GM12878 (cell line): Measurements from ENCODE around the gene PRKCE. TPM values are rescaled to one million over a fixed set of nuclear protein-coding genes. Genes with fewer than 3 reads are reported as not detected.
A peak's percentile ranks its signal among the peaks of the same experiment; 100 is the strongest.

Experiments
- BCL11A ChIP-seq: IDR thresholded peaks from 2 replicates; pipeline ENCODE4 v1.6.1; 2011; ENCODE audit warnings: low read depth, low read length
- BCL3 ChIP-seq: IDR thresholded peaks from 2 replicates; pipeline ENCODE4 v1.6.1; 2011; ENCODE audit warnings: borderline replicate concordance, low read depth, mild to moderate bottlenecking, moderate library complexity, low read length; ENCODE audit not compliant: insufficient read depth, poor library complexity, severe bottlenecking
- BRCA1 ChIP-seq: IDR thresholded peaks from 2 replicates; pipeline ENCODE4 v1.6.1; 2011; ENCODE audit warnings: low read depth, low read length, improper control_type of control experiment
- CBX3 ChIP-seq: fragments of 200-600 bp; sonication (generic); IDR thresholded peaks from 2 replicates; pipeline ENCODE4 v1.6.1; 2016; ENCODE audit warnings: low read depth, borderline replicate concordance
- CHD4 ChIP-seq: fragments of 200-600 bp; sonication (generic); IDR thresholded peaks from 2 replicates; pipeline ENCODE4 v1.6.1; 2016; ENCODE audit warnings: mild to moderate bottlenecking
- E2F4 ChIP-seq: IDR thresholded peaks from 2 replicates; pipeline ENCODE4 v1.6.1; 2012; ENCODE audit warnings: low read depth, low read length, improper control_type of control experiment
- FOS ChIP-seq: IDR thresholded peaks from 3 replicates; pipeline ENCODE4 v1.6.1; 2011; ENCODE audit warnings: borderline replicate concordance; ENCODE audit not compliant: insufficient read length; ENCODE audit errors: extremely low read depth
- GABPA ChIP-seq: IDR thresholded peaks from 2 replicates; pipeline ENCODE4 v1.6.1; 2014; ENCODE audit warnings: antibody characterized with exemption, low read depth, mild to moderate bottlenecking, inconsistent platforms
- GATAD2B ChIP-seq: fragments of 450-650 bp; conservative IDR thresholded peaks from 2 replicates; pipeline ENCODE4 v1.6.1; 2017; ENCODE audit warnings: low read depth, mild to moderate bottlenecking, moderate library complexity
- HDAC2 ChIP-seq: fragments of 200-600 bp; sonication (generic); IDR thresholded peaks from 2 replicates; pipeline ENCODE4 v1.6.1; 2017
- HDGF ChIP-seq: fragments of 450-650 bp; IDR thresholded peaks from 2 replicates; pipeline ENCODE4 v1.6.1; 2016; ENCODE audit warnings: antibody characterized with exemption
- IKZF1 ChIP-seq: fragments of 450-650 bp; conservative IDR thresholded peaks from 2 replicates; pipeline ENCODE4 v1.6.1; 2017; ENCODE audit warnings: antibody characterized with exemption, mild to moderate bottlenecking
- LARP7 ChIP-seq: fragments of 450-650 bp; IDR thresholded peaks from 2 replicates; pipeline ENCODE4 v1.6.1; 2017; ENCODE audit warnings: mild to moderate bottlenecking
- MXI1 ChIP-seq: fragments of 150-350 bp; IDR thresholded peaks from 2 replicates; pipeline ENCODE4 v1.6.1; 2011; ENCODE audit warnings: low read depth, mild to moderate bottlenecking, inconsistent platforms, low read length, improper control_type of control experiment
- PAX8 ChIP-seq: fragments of 450-650 bp; IDR thresholded peaks from 2 replicates; pipeline ENCODE4 v1.6.1; 2017; ENCODE audit warnings: mild to moderate bottlenecking, moderate library complexity
- POU2F2 ChIP-seq: IDR thresholded peaks from 3 replicates; pipeline ENCODE4 v1.6.1; 2011; ENCODE audit warnings: low read depth, mild to moderate bottlenecking, low read length, borderline replicate concordance
- RAD21 ChIP-seq: IDR thresholded peaks from 2 replicates; pipeline ENCODE4 v1.6.1; 2011; ENCODE audit warnings: mild to moderate bottlenecking, low read depth, low read length, moderate library complexity; ENCODE audit not compliant: insufficient read depth
- RAD51 ChIP-seq: fragments of 450-650 bp; IDR thresholded peaks from 2 replicates; pipeline ENCODE4 v1.6.1; 2016; ENCODE audit warnings: moderate library complexity, mild to moderate bottlenecking, inconsistent platforms
- SMAD5 ChIP-seq: IDR thresholded peaks from 2 replicates; pipeline ENCODE4 v1.6.1; 2016; ENCODE audit warnings: antibody characterized with exemption, low read depth
- SPI1 ChIP-seq: IDR thresholded peaks from 2 replicates; pipeline ENCODE4 v1.6.1; 2011; ENCODE audit warnings: low read depth, mild to moderate bottlenecking, low read length, moderate library complexity, borderline replicate concordance; ENCODE audit not compliant: insufficient read depth
- SRF ChIP-seq, 2 experiments: IDR thresholded peaks; 2 replicates each; pipeline ENCODE4 v1.6.1; 2011; ENCODE audit warnings: low read depth in 2 of 2, low read length in 2 of 2, mild to moderate bottlenecking in 1 of 2, moderate library complexity in 1 of 2
- STAT1 ChIP-seq: fragments of 450-650 bp; conservative IDR thresholded peaks from 2 replicates; pipeline ENCODE4 v1.6.1; 2014; ENCODE audit warnings: antibody characterized with exemption, mild to moderate bottlenecking
- SUZ12 ChIP-seq: fragments of 200-600 bp; sonication (generic); IDR thresholded peaks from one replicate; pipeline ENCODE4 v1.6.1; 2018; ENCODE audit warnings: antibody characterized with exemption, mild to moderate bottlenecking; ENCODE audit not compliant: unreplicated experiment
- YY1 ChIP-seq: IDR thresholded peaks from 2 replicates; pipeline ENCODE4 v1.6.1; 2011; ENCODE audit warnings: low read depth, mild to moderate bottlenecking, low read length
- ZBED1 ChIP-seq: IDR thresholded peaks from 2 replicates; pipeline ENCODE4 v1.6.1; 2016; ENCODE audit warnings: borderline replicate concordance
- ZSCAN29 ChIP-seq: fragments of 450-650 bp; IDR thresholded peaks from 2 replicates; pipeline ENCODE4 v1.6.1; 2017; ENCODE audit warnings: mild to moderate bottlenecking, moderate library complexity
- polyA plus RNA-seq, 11 experiments: library from polyadenylated mRNA; depleted of rRNA in 4 of 11; unstranded in 6 of 11; stranded (reverse) in 5 of 11; fragments of >200 nt; fragmentation: Nextera tagmentation in 4 of 11; fragmentation: Illumina TruSeq in 1 of 11; extraction: Ambion mirVana in 4 of 11; extraction: Trizol in 1 of 11; gene quantifications; 1 replicate in 1 of 11; 2 replicates in 10 of 11; pipeline versions ENCODE4 v1.2.1 to v1.2.3, GENCODE V29; 2011 to 2016; ENCODE audit warnings: inconsistent platforms in 2 of 11, missing spikeins in 2 of 11, low read depth in 1 of 11
- total RNA-seq, 4 experiments: library from RNA; depleted of rRNA in 3 of 4; stranded (reverse); fragments of >200 nt in 3 of 4; fragmentation: Illumina TruSeq in 1 of 4; extraction: Trizol in 1 of 4; gene quantifications; 2 replicates each; pipeline versions ENCODE4 v1.2.1 to v1.2.3, GENCODE V29; 2013 to 2021
- TF ChIP-seq, protein P1 (sequence below): fragments of 450-650 bp; IDR thresholded peaks from 2 replicates; pipeline ENCODE4 v1.6.1; 2014; ENCODE audit warnings: mild to moderate bottlenecking
- TF ChIP-seq, protein P2 (sequence below): fragments of 450-650 bp; formaldehyde crosslinking; IDR thresholded peaks from 2 replicates; pipeline ENCODE4 v1.5.0; 2022; ENCODE audit warnings: mild to moderate bottlenecking, missing genetic modification characterization

PRKCE gene
- total and polyA plus RNA-seq, 10 of the 15 experiments (the other 5 are each of a cell fraction or from before 2014, with no cell fraction given): 2.6 to 28.2 (median 11.3) TPM

DNA sequence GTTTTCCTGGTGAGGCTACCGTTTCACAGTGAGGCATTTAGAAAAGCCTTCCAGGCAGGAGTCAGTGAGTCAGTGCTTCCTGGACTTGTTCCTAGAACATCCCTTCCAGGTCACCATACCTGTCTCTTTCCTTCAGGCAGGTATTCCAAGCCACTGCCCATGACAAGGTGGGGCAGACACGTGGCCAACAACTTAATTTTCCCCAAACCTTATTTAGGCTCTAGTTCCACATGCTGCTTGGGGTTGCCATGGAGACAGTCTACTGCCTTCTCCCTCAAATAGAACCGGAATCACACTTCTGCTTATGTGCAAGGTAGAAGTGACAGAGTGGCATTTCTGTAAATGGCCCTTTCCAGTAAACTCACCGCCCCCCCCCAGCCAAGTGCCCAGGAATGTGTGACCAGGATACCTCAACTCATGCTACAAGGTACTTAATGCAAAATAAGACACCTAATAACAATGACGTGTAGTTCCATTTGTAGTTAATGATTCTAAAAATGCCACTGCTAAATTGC is 258.3 kb downstream of the PRKCE start (continued):
- TF ChIP-seq, protein P1, sequence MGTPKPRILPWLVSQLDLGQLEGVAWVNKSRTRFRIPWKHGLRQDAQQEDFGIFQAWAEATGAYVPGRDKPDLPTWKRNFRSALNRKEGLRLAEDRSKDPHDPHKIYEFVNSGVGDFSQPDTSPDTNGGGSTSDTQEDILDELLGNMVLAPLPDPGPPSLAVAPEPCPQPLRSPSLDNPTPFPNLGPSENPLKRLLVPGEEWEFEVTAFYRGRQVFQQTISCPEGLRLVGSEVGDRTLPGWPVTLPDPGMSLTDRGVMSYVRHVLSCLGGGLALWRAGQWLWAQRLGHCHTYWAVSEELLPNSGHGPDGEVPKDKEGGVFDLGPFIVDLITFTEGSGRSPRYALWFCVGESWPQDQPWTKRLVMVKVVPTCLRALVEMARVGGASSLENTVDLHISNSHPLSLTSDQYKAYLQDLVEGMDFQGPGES: no peak
- TF ChIP-seq ZBED1 (no peak), STAT1 (no peak), RAD51 (peak; percentile 89), PAX8 (no peak), BCL11A (no peak), SPI1 (peak; percentile 83), IKZF1 (peak; percentile 78), CBX3 (no peak), HDGF (no peak), HDAC2 (no peak), FOS (no peak), MXI1 (peak; percentile 96), E2F4 (no peak), ZSCAN29 (no peak), POU2F2 (no peak), YY1 (no peak), RAD21 (0 out of 2 replicates have a peak, but pooled peaks have one; percentile 18), SMAD5 (no peak), GATAD2B (no peak), BCL3 (no peak), CHD4 (no peak), LARP7 (no peak), GABPA (no peak), SRF (IDR thresholded peaks at IDR 0.05; ENCODE audit: low read depth in 2 of 2, low read length in 2 of 2) (peak; percentile 67 to 89; a peak in 3 of 4 replicates), BRCA1 (no peak), SUZ12 (no peak)
- TF ChIP-seq, protein P2, sequence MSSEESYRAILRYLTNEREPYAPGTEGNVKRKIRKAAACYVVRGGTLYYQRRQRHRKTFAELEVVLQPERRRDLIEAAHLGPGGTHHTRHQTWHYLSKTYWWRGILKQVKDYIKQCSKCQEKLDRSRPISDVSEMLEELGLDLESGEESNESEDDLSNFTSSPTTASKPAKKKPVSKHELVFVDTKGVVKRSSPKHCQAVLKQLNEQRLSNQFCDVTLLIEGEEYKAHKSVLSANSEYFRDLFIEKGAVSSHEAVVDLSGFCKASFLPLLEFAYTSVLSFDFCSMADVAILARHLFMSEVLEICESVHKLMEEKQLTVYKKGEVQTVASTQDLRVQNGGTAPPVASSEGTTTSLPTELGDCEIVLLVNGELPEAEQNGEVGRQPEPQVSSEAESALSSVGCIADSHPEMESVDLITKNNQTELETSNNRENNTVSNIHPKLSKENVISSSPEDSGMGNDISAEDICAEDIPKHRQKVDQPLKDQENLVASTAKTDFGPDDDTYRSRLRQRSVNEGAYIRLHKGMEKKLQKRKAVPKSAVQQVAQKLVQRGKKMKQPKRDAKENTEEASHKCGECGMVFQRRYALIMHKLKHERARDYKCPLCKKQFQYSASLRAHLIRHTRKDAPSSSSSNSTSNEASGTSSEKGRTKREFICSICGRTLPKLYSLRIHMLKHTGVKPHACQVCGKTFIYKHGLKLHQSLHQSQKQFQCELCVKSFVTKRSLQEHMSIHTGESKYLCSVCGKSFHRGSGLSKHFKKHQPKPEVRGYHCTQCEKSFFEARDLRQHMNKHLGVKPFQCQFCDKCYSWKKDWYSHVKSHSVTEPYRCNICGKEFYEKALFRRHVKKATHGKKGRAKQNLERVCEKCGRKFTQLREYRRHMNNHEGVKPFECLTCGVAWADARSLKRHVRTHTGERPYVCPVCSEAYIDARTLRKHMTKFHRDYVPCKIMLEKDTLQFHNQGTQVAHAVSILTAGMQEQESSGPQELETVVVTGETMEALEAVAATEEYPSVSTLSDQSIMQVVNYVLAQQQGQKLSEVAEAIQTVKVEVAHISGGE (CRISPR knock-in tag): no peak
